Cardiac fibroblast (primary cell): ENCODE data around the gene SHROOM4.

Source experiments
- DNase-seq, 2 donors: peaks; one replicate each; pipeline versions ENCODE4 v3.0.0 to v3.0.0-alpha.2; 2010; ENCODE audit warnings: low read depth in 2 of 2
- H3K4me3 ChIP-seq, 2 donors: replicated peaks in 1 of 2; 1 replicate in 1 of 2; 2 replicates in 1 of 2; pipeline ENCODE4 v1.5.1; 2011; ENCODE audit warnings: low read depth in 2 of 2, low read length in 2 of 2, mild to moderate bottlenecking in 2 of 2, moderate library complexity in 1 of 2
- CTCF ChIP-seq: IDR thresholded peaks from one replicate; pipeline ENCODE4 v1.5.1; 2011; ENCODE audit warnings: low read depth, mild to moderate bottlenecking, low read length, inconsistent platforms

Gene SHROOM4

GRCh38 chrX:50565718-50566117, 248.3 kb downstream of the SHROOM4 start:
- DNase-seq = no peak
- H3K4me3 ChIP-seq = no peak overlapping the region
- no peak for TF ChIP-seq CTCF
